ENCODE results near the gene ATP9A. TPM values are rescaled to one million over a fixed set of nuclear protein-coding genes. Genes with fewer than 3 reads are reported as not detected.
"Not testable (repeated sequence)": the region's sequence is repeated elsewhere in the genome, so short reads cannot be mapped to it uniquely, and the experiment has no call there.

Gene ATP9A, protein sequence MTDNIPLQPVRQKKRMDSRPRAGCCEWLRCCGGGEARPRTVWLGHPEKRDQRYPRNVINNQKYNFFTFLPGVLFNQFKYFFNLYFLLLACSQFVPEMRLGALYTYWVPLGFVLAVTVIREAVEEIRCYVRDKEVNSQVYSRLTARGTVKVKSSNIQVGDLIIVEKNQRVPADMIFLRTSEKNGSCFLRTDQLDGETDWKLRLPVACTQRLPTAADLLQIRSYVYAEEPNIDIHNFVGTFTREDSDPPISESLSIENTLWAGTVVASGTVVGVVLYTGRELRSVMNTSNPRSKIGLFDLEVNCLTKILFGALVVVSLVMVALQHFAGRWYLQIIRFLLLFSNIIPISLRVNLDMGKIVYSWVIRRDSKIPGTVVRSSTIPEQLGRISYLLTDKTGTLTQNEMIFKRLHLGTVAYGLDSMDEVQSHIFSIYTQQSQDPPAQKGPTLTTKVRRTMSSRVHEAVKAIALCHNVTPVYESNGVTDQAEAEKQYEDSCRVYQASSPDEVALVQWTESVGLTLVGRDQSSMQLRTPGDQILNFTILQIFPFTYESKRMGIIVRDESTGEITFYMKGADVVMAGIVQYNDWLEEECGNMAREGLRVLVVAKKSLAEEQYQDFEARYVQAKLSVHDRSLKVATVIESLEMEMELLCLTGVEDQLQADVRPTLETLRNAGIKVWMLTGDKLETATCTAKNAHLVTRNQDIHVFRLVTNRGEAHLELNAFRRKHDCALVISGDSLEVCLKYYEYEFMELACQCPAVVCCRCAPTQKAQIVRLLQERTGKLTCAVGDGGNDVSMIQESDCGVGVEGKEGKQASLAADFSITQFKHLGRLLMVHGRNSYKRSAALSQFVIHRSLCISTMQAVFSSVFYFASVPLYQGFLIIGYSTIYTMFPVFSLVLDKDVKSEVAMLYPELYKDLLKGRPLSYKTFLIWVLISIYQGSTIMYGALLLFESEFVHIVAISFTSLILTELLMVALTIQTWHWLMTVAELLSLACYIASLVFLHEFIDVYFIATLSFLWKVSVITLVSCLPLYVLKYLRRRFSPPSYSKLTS
- total RNA-seq = 1 to 10 TPM; 1.4 to 1.6 TPM

DNA sequence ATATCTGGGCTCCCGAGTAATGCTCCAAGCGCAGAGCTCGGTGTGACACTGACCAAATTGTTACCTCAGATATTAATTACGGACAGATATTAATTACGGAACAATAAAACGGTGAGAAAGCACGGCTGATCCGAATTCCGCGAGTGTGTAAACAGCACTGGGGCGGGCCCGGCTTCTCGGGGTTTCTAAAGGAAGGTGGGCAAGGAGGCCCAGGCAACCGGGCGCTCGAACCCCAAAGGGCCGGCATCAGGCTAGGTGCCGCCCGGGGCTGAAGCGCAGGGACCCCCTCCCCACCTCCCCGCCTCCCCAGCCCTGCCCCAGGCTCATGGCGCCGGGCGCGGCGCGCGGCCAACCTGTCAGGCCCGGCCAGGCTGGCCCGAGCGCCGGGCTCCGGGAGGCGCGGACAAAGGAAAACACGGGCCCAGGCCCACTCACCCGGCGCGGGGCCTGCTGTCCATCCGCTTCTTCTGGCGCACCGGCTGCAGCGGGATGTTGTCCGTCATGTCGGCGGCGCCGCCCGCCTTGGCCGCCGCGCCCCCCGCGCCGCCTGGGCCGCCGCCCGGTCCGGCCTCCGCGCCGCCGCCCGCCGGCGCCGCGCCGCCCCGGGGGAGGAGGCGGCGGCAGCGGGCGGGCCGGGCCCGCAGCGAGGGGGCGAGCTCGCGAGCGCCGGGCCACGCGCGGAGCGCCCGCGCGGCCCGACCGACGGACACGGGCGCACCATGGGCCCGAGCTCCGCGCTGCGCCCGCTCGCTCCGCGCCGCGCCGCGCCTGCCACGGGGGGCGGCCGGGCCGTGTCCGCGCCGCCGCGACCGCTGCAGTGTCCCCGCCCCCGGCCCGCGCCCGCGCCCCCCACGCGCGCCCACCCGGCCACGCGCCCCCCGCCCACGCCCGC lies at the start of gene ATP9A:
Gene ATP9A, minus strand, starts transcription at position 524 of the 892 bp plus-strand sequence. Its CDS starts 21 bp downstream, at position 503.
- Mint-ChIP-seq H3K27me3 (peaks cover 29% of the 10 kb centered on the region), H3K36me3 (no peaks in the 10 kb centered on the region), H3K9me3 (no peaks in the 10 kb centered on the region), H3K4me3 (peak within 1 kb of the TSS; percentile 57), H3K4me1 (ENCODE audit: low read depth) (peaks cover 7% of the 10 kb centered on the region), H3K27ac (no peak within 1 kb of the TSS)
- ChIA-PET POLR2A (no interaction called here), CTCF (interaction anchor here (0.6 kb wide), 1 partner anchor 19 kb away, joined by 4 read pairs; no protein-coding TSS in a partner anchor)
- intact Hi-C loops (cut with micrococcal nuclease) = loop anchor here (10.0 kb wide), 1 partner anchor 113 kb away; no protein-coding TSS in a partner anchor
- DNase-seq = no peak

DNA sequence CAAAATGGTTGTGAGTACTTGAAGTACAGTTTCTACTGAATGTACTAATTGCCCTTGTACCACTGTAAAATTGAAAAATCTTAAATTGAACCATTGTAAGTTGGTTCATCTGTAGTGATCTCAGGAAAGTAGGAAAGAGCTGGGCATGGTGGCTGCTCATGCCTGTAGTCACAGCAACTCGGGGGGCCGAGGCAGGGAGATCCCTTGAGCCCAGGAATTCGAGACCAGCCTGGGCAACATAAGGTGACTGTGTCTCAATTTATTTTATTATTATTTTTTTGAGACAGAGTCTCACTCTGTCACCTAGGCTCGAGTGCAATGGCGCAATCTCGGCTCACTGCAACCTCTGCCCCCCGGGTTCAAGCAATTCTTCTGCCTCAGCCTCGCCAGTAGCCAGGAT lies 48.7 kb upstream of the ATP9A start:
- H3K27ac Mint-ChIP-seq; H3K4me1 Mint-ChIP-seq (ENCODE audit: low read depth); intact Hi-C loops (cut with micrococcal nuclease); H3K9me3 Mint-ChIP-seq; DNase-seq; H3K4me3 Mint-ChIP-seq; POLR2A ChIA-PET; CTCF ChIA-PET; H3K36me3 Mint-ChIP-seq: not testable (repeated sequence)
- H3K27me3 Mint-ChIP-seq = peaks cover 12% of the 10 kb centered on the region

DNA sequence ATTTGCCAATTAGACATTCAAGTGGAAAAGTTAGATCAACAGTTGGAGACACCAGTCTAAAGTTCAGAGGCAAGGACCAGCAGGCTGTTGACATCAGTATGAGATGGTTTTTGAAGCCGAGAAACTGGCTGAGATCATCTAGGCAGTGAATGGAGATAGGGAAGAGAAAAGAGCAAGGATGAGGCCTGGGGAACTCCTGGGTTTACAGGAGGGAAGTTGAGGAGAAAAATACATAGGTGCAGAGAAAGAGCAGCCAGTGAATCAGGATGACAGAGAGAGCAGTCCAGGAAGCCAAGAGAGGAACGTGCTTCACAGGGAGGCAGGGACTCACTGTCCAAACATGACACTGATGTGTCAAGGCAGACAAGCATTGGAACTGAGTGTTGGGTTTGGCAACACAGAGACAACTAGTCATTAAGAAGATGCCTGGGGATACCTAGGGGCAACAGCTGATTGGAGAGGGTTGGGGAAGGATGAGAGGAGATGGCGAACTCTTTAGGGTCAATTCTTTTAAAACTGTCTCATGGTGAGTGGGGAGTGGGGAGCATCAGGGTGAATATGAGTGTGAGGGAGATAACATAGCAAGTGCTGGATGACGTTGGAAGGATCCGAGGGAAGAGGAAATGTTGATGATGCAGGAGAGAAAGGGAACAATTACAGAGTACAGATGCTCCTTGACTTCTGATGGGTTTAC lies 47.3 kb upstream of the ATP9A start:
- Mint-ChIP-seq H3K27me3 (peaks cover 12% of the 10 kb centered on the region), H3K4me3 (no peak overlapping the region), H3K9me3 (no peaks in the 10 kb centered on the region), H3K4me1 (ENCODE audit: low read depth) (no peaks in the 10 kb centered on the region), H3K27ac (no peak overlapping the region), H3K36me3 (no peaks in the 10 kb centered on the region)
- ChIA-PET POLR2A (no interaction called here), CTCF (no interaction called here)
- intact Hi-C loops (cut with micrococcal nuclease) = no loop called here
- no peak for DNase-seq

DNA sequence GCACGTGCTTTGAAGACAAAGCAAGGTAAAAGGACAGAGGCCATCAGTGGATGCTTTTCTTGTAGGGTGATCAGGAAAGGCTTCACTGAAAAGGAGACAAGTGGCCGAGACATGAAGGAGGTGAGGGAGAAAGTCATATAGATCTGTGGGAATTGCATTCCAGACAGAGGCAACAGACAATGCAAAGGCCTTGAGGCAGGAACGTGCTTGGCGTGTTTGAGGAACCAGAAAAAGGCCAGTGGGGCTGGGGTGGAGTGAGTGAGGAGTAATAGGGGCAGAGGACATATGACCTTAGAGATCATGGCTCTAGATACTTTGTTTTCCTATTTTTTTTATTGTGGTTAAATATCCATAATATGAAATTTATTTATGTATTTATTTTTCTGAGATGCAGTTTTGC lies 44.7 kb upstream of the ATP9A start:
- POLR2A ChIA-PET = no interaction called here
- H3K36me3 Mint-ChIP-seq = no peaks in the 10 kb centered on the region
- H3K4me3 Mint-ChIP-seq = no peak overlapping the region
- no peak overlapping the region for H3K27ac Mint-ChIP-seq
- no peaks in the 10 kb centered on the region for H3K9me3 Mint-ChIP-seq
- no peak for DNase-seq
- peaks cover 5% of the 10 kb centered on the region for H3K27me3 Mint-ChIP-seq
- CTCF ChIA-PET = interaction anchor here (0.6 kb wide), 1 partner anchor 270 kb away, joined by 4 read pairs; no protein-coding TSS in a partner anchor
- intact Hi-C loops (cut with micrococcal nuclease) = no loop called here
- no peaks in the 10 kb centered on the region for H3K4me1 Mint-ChIP-seq (ENCODE audit: low read depth)

DNA sequence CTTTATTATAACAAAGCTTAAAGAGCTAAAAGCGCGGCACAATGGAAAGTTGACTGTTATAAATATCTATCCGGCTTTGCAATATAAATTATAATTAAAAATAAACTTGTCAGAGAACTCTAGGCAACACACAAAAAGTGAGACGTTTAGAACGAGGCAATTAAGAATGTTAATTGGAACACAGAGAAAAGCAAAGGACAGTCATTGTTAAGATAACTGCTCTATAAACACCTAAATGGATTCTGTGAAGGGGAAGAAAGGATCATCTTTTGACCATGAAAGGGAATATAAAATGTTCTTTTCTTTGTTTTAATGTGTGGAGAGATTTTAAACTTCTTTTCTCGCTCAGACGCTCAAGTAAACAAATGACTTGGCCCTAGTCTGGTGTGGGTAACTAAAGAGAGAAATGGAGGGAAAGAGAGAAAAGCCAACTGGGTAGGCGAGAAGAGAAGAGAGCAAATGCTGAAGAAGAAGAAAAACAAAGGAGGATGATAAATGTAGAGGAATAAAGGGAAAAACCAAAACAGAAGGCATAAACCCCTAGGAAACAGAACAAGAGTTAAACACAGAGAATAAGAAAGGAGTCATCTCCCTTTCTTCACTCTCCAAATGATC lies 43.4 kb upstream of the ATP9A start:
- CTCF ChIA-PET = no interaction called here
- H3K27ac Mint-ChIP-seq = no peak overlapping the region
- no peak for DNase-seq
- H3K27me3 Mint-ChIP-seq = peaks cover 5% of the 10 kb centered on the region
- H3K9me3 Mint-ChIP-seq = no peaks in the 10 kb centered on the region
- intact Hi-C loops (cut with micrococcal nuclease) = no loop called here
- POLR2A ChIA-PET = no interaction called here
- H3K36me3 Mint-ChIP-seq = no peaks in the 10 kb centered on the region
- H3K4me1 Mint-ChIP-seq (ENCODE audit: low read depth) = no peaks in the 10 kb centered on the region
- H3K4me3 Mint-ChIP-seq = no peak overlapping the region

DNA sequence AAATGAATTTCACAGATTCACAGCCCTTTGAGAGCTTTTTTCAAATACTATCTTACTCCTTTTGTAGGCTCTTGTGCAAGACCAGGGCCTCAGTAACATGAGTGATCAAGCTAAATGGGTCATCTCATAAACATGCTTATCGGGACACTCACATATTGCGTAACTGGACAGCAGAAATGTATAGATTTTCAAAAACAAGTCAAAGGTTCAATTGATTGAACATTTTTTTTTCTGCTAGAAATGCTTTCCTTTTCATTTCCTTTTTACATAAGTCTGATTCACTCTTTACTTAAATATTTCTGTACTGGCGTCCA lies 42.8 kb upstream of the ATP9A start:
- no peaks in the 10 kb centered on the region for H3K4me1 Mint-ChIP-seq (ENCODE audit: low read depth)

DNA sequence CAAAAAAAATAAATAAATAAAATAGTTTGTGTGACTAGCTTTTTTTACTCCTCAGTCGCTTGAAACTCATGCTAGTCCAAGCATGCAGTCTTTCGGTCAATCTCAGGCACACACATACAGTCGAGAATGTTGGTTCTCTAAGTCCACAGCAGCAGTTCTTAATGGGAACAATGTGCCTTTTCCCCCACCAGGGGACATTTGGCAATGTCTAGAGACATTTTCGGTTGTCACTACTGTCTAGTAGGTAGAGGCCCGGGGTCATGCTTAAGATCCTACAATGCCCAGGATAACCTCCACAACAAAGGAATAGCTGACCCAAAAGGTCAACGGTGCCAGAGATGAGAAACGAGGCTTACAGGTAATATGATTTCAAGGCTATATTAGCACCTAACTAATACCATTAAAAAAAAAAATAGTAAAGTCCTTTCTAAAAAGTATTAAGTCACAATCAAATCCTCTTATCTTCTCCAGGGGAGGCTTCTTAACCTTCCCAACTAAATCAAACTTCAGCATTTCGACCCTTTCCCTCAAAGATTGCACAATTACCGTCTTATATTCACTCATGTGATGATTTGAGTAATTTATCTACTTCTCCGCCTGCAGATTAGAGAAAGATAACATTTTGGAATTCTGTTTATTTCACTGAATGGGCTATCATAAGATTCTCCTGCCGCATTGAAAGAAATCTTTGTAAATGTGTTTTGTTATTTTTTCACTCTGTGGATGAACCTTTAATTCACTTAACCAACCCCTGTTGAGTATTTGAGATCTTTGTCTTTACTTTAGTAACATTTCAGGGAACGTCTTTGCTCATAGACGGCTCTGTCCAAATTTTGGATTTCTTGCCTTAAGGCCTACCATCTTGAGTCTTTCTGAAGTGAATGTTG lies 42.2 kb upstream of the ATP9A start:
- H3K9me3 Mint-ChIP-seq = no peaks in the 10 kb centered on the region
- ChIA-PET POLR2A (no interaction called here), CTCF (interaction anchor here (1.3 kb wide), 1 partner anchor 11 kb away, joined by 3 read pairs; no protein-coding TSS in a partner anchor)
- no peak overlapping the region for H3K27ac Mint-ChIP-seq
- no peak overlapping the region for H3K4me3 Mint-ChIP-seq
- intact Hi-C loops (cut with micrococcal nuclease) = no loop called here
- no peaks in the 10 kb centered on the region for H3K36me3 Mint-ChIP-seq
- H3K4me1 Mint-ChIP-seq (ENCODE audit: low read depth) = no peaks in the 10 kb centered on the region
- no peak for DNase-seq
- H3K27me3 Mint-ChIP-seq = peaks cover 12% of the 10 kb centered on the region

More for the DNA sequence above, 42.8 kb upstream of the ATP9A start:
- Mint-ChIP-seq H3K27me3 (peaks cover 9% of the 10 kb centered on the region), H3K36me3 (no peaks in the 10 kb centered on the region), H3K9me3 (no peaks in the 10 kb centered on the region), H3K27ac (no peak overlapping the region), H3K4me3 (no peak overlapping the region)
- POLR2A ChIA-PET = no interaction called here
- DNase-seq = no peak
- CTCF ChIA-PET = no interaction called here
- intact Hi-C loops (cut with micrococcal nuclease) = no loop called here

DNA sequence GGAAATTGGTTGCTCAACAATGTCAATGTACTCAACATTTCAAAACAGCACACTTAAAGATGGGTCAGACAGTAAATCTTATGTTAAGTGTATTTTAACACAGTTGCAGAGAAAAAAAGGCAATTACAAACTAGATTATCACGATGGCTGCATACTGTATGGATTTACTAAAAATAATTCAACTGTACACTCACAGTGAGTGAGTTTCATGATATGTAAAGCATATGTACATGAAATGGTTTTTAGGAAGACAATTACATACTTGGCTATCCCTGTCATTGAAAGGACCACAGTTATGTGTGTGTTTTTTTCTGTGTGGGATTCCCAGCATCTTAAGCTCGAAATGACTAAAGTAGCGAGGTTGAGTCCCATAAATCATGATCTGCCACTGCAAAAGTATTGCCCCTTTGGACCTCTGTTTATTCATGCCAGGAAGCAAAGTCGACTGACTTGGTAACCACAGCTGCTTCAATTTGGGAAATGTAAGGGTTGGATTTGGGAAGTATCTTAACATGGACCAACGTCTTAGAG lies 39.6 kb upstream of the ATP9A start:
- intact Hi-C loops (cut with micrococcal nuclease) = loop anchor here (10.0 kb wide), 1 partner anchor 297 kb away; no protein-coding TSS in a partner anchor
- H3K27ac Mint-ChIP-seq = no peak overlapping the region
- DNase-seq = no peak
- no peaks in the 10 kb centered on the region for H3K9me3 Mint-ChIP-seq
- peaks cover 18% of the 10 kb centered on the region for H3K27me3 Mint-ChIP-seq
- no peaks in the 10 kb centered on the region for H3K36me3 Mint-ChIP-seq
- H3K4me1 Mint-ChIP-seq (ENCODE audit: low read depth) = no peaks in the 10 kb centered on the region
- no peak overlapping the region for H3K4me3 Mint-ChIP-seq
- POLR2A ChIA-PET = no interaction called here
- CTCF ChIA-PET = interaction anchor here (0.9 kb wide), 1 partner anchor 107 kb away, joined by 3 read pairs; no protein-coding TSS in a partner anchor

DNA sequence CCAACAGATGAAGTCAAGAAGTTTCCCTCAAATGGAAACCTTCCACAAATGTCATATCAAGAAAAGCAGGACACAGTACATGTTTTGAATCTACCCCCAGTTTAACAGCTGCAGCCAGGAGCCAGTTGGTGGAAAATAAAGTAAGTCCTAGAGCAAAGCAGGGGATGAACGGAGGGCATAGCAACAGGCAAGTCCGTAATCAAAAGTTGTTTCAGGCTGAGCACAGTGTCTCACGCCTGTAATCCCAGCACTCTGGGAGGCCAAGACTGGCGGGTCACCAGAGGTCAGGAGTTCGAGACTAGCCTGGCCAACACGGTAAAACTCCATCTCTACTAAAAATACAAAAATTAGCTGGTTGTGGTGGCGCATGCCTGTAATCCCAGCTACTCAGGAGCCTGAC lies 36.6 kb upstream of the ATP9A start:
- Mint-ChIP-seq H3K4me1 (ENCODE audit: low read depth) (peaks cover 9% of the 10 kb centered on the region), H3K27ac (no peak overlapping the region), H3K9me3 (no peaks in the 10 kb centered on the region), H3K27me3 (peaks cover 39% of the 10 kb centered on the region), H3K4me3 (no peak overlapping the region), H3K36me3 (no peaks in the 10 kb centered on the region)
- POLR2A ChIA-PET = no interaction called here
- DNase-seq = no peak
- intact Hi-C loops (cut with micrococcal nuclease) = loop anchor here (10.0 kb wide), 1 partner anchor 300 kb away; no protein-coding TSS in a partner anchor
- CTCF ChIA-PET = no interaction called here

DNA sequence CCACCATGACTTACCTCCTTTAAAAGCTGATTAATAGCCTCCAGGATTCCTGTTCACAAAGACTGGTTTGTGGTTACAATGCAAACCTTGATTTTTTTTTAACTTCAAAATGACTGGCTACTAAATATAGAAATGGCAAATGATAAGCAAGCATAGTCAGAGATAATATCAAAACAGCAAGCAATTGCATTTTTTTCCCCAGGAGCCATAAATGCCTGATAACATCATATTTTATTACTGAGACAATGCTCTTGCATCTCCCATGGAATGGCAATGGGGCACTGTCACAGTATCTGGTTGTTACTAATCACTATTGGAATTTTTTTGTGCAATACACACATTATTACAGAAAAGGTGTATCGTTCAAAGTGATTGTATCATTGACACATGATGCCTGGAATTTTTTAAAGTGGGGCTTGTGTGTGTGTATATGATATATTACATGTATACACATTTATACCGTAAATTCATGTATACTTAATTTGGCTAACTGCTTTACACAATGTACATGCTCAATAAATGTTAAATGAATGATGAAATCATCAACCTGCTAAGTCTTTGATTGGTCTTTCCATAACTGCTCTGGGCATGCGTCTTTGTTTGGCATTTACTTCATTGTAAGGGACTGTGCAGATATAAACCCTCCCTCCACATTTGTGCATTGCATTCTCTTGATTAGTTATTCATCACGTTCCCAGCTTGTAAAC lies 35.1 kb upstream of the ATP9A start:
- POLR2A ChIA-PET = no interaction called here
- CTCF ChIA-PET = no interaction called here

More for the DNA sequence above, 35.1 kb upstream of the ATP9A start:
- no peak for DNase-seq
- H3K27me3 Mint-ChIP-seq = peaks cover 53% of the 10 kb centered on the region
- H3K27ac Mint-ChIP-seq = no peak overlapping the region
- no peak overlapping the region for H3K4me3 Mint-ChIP-seq
- no peaks in the 10 kb centered on the region for H3K36me3 Mint-ChIP-seq
- intact Hi-C loops (cut with micrococcal nuclease) = loop anchor here (10.0 kb wide), 1 partner anchor 302 kb away; no protein-coding TSS in a partner anchor
- peaks cover 9% of the 10 kb centered on the region for H3K4me1 Mint-ChIP-seq (ENCODE audit: low read depth)
- H3K9me3 Mint-ChIP-seq = no peaks in the 10 kb centered on the region
